Measurements from ENCODE around the gene LRIT2.
"Not testable (repeated sequence)": the region's sequence is repeated elsewhere in the genome, so short reads cannot be mapped to it uniquely, and the experiment has no call there.

The LRIT2 gene

GRCh38 chr10:84184517-84184916 is 40.8 kb downstream of the LRIT2 start:
- TF ChIP-seq EZH2phosphoT487 (IDR thresholded peaks at IDR 0.05; ENCODE audit: low read depth) (no peak), CTCF (IDR thresholded peaks at IDR 0.05; ENCODE audit: low read depth, low read length) (no peak)
- Histone ChIP-seq H3K27ac (ENCODE audit: low read length) (no peak overlapping the region), H3K27me3 (ENCODE audit: low read depth, low read length) (no peaks in the 10 kb centered on the region), H3K79me2 (ENCODE audit: low read length) (no peaks in the 10 kb centered on the region), H3K4me2 (ENCODE audit: low read length) (no peak overlapping the region), H3K9me3 (ENCODE audit: insufficient read depth, low read length) (no peaks in the 10 kb centered on the region), H3K4me1 (ENCODE audit: low read length) (peaks cover 2% of the 10 kb centered on the region), H3K4me3 (ENCODE audit: low read length) (no peak overlapping the region), H3K36me3 (replicated peaks; ENCODE audit: low read depth, low read length) (no peaks in the 10 kb centered on the region), H4K20me1 (ENCODE audit: insufficient read depth, low read length) (no peaks in the 10 kb centered on the region), H2AFZ (ENCODE audit: low read depth, low read length) (no peak overlapping the region), H3K9ac (ENCODE audit: low read length) (no peak overlapping the region)

- Histone ChIP-seq H3K27ac (ENCODE audit: low read length) (no peak overlapping the region), H3K79me2 (ENCODE audit: low read length) (no peaks in the 10 kb centered on the region), H3K4me1 (ENCODE audit: low read length) (peaks cover 25% of the 10 kb centered on the region), H3K36me3 (replicated peaks; ENCODE audit: low read depth, low read length) (no peaks in the 10 kb centered on the region), H3K27me3 (ENCODE audit: low read depth, low read length) (no peaks in the 10 kb centered on the region), H3K4me3 (ENCODE audit: low read length) (no peak overlapping the region), H3K9ac (ENCODE audit: low read length) (no peak overlapping the region), H3K9me3 (ENCODE audit: insufficient read depth, low read length) (no peaks in the 10 kb centered on the region), H4K20me1 (ENCODE audit: insufficient read depth, low read length) (no peaks in the 10 kb centered on the region), H2AFZ (ENCODE audit: low read depth, low read length) (no peak overlapping the region), H3K4me2 (ENCODE audit: low read length) (no peak overlapping the region)
- TF ChIP-seq EZH2phosphoT487 (IDR thresholded peaks at IDR 0.05; ENCODE audit: low read depth) (no peak), CTCF (IDR thresholded peaks at IDR 0.05; ENCODE audit: low read depth, low read length) (no peak)
Measured at GRCh38 chr10:84181631-84182030, 43.7 kb downstream of the LRIT2 start.

- not testable (repeated sequence) for H4K20me1 ChIP-seq (ENCODE audit: insufficient read depth, low read length); H3K79me2 ChIP-seq (ENCODE audit: low read length); H3K9me3 ChIP-seq (ENCODE audit: insufficient read depth, low read length); H3K4me3 ChIP-seq (ENCODE audit: low read length); H3K27ac ChIP-seq (ENCODE audit: low read length); H2AFZ ChIP-seq (ENCODE audit: low read depth, low read length); H3K27me3 ChIP-seq (ENCODE audit: low read depth, low read length); H3K36me3 ChIP-seq (replicated peaks; ENCODE audit: low read depth, low read length); H3K4me2 ChIP-seq (ENCODE audit: low read length); H3K9ac ChIP-seq (ENCODE audit: low read length)
- peaks cover 25% of the 10 kb centered on the region for H3K4me1 ChIP-seq (ENCODE audit: low read length)
Measured at GRCh38 chr10:84180386-84180785, 45.0 kb downstream of the LRIT2 start.

GRCh38 chr10:84179059-84179710 is 46.2 kb downstream of the LRIT2 start:
- Histone ChIP-seq H3K27ac (ENCODE audit: low read length) (no peak overlapping the region), H3K9ac (ENCODE audit: low read length) (no peak overlapping the region), H3K9me3 (ENCODE audit: insufficient read depth, low read length) (no peaks in the 10 kb centered on the region), H2AFZ (ENCODE audit: low read depth, low read length) (peak overlapping the region; percentile 54; the same call in 1 of the 2 replicates), H3K27me3 (ENCODE audit: low read depth, low read length) (no peaks in the 10 kb centered on the region), H3K4me2 (ENCODE audit: low read length) (peak overlapping the region; percentile 74), H4K20me1 (ENCODE audit: insufficient read depth, low read length) (no peaks in the 10 kb centered on the region), H3K4me1 (ENCODE audit: low read length) (peaks cover 25% of the 10 kb centered on the region), H3K4me3 (ENCODE audit: low read length) (peak overlapping the region; percentile 35; the same call in 1 of the 2 replicates), H3K79me2 (ENCODE audit: low read length) (no peaks in the 10 kb centered on the region), H3K36me3 (replicated peaks; ENCODE audit: low read depth, low read length) (no peaks in the 10 kb centered on the region)
- TF ChIP-seq CTCF (IDR thresholded peaks at IDR 0.05; ENCODE audit: low read depth, low read length) (no peak), EZH2phosphoT487 (IDR thresholded peaks at IDR 0.05; ENCODE audit: low read depth) (no peak)

All from OCI-LY3 (cell line).